ENCODE measurements around the gene VWC2.

DNA sequence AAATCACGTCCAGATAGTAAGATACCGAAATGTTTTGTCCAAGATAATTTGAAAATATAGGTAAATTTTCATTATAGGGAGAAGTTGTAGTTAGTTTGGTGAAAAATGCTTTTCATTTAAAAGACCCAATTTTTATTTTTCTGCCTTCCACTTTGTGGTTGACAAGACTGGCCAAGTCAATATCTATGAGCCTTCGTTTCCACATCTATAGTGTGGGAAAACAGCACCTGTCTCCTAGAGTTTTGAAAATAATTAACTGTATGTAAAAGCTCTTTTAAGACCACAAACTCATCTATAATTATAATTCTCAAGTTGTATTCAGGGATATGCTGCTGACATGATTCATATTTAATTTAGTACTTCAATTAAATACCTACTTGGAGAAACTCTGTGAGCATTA is 102.8 kb downstream of the VWC2 start:
- TF ChIP-seq POLR2AphosphoS5 (IDR thresholded peaks at IDR 0.05; ENCODE audit: low read depth, low read length) (no peak), EZH2phosphoT487 (IDR thresholded peaks at IDR 0.05; ENCODE audit: borderline replicate concordance, low read depth) (no peak), RCOR1 (IDR thresholded peaks at IDR 0.05; ENCODE audit: low read length) (no peak), EP300 (IDR thresholded peaks at IDR 0.05; ENCODE audit: borderline replicate concordance in 1 of 2, low read depth in 1 of 2, low read length in 1 of 2) (no peak), TAF1 (IDR thresholded peaks at IDR 0.05; ENCODE audit: borderline replicate concordance, low read depth, low read length) (no peak), SMC3 (IDR thresholded peaks at IDR 0.05; ENCODE audit: low read depth, low read length) (no peak), MEF2A (IDR thresholded peaks at IDR 0.05; ENCODE audit: borderline replicate concordance, low read depth) (no peak), RXRA (IDR thresholded peaks at IDR 0.05; ENCODE audit: borderline replicate concordance, low read depth) (no peak), MXI1 (IDR thresholded peaks at IDR 0.05; ENCODE audit: low read depth, low read length) (no peak), RAD21 (IDR thresholded peaks at IDR 0.05; ENCODE audit: low read length) (no peak)
